Activated naive CD4-positive, alpha-beta T cell treated with anti-CD3 and anti-CD28 coated beads for 36 hours (primary cell): Measurements from ENCODE around the gene SLC9A3. TPM values are rescaled to one million over a fixed set of nuclear protein-coding genes. Genes with fewer than 3 reads are reported as not detected.
A peak's percentile ranks its signal among the peaks of the same experiment; 100 is the strongest.

Experiments used
- CTCF ChIA-PET: fragments of 350-600 bp; sonication (Branson Sonifier 250); formaldehyde crosslinking; loops from one replicate; lab custom pipeline; 2021; ENCODE audit warnings: antibody characterized with exemption; lab: Charles Lee
- DNase-seq: peaks from one replicate; pipeline ENCODE4 v3.0.0-alpha.2; 2020
- H3K27ac Mint-ChIP-seq: one replicate; pipeline ENCODE4 v1.8.0; 2021; ENCODE audit warnings: mild to moderate bottlenecking, mixed read lengths
- H3K27me3 Mint-ChIP-seq: one replicate; pipeline ENCODE4 v1.8.0; 2021; ENCODE audit warnings: low read depth, mixed read lengths
- H3K36me3 Mint-ChIP-seq: one replicate; pipeline ENCODE4 v1.8.0; 2021; ENCODE audit warnings: low read depth, mixed read lengths
- H3K4me1 Mint-ChIP-seq: one replicate; pipeline ENCODE4 v1.8.0; 2021; ENCODE audit warnings: low read depth, mixed read lengths
- H3K4me3 Mint-ChIP-seq: one replicate; pipeline ENCODE4 v1.8.0; 2021; ENCODE audit warnings: mild to moderate bottlenecking, moderate library complexity, mixed read lengths
- H3K9me3 Mint-ChIP-seq: one replicate; pipeline ENCODE4 v1.8.0; 2021; ENCODE audit warnings: mixed read lengths
- intact Hi-C: fragments of 100-400 bp; cut with micrococcal nuclease; formaldehyde crosslinking; loops from one replicate; pipeline ENCODE4 v1.15.1; 2023
- total RNA-seq, 2 experiments: library from RNA; stranded (reverse); gene quantifications; one replicate each; pipeline ENCODE4 v1.2.3, GENCODE V29; 2021

The SLC9A3 gene
- total RNA-seq, 2 experiments from 2014 or later = 1.6 to 2.3 TPM

- peak; percentile 3 for DNase-seq
- Mint-ChIP-seq H3K4me3 (no peak overlapping the region), H3K4me1 (peaks cover 32% of the 10 kb centered on the region), H3K27me3 (no peaks in the 10 kb centered on the region), H3K36me3 (peaks cover 56% of the 10 kb centered on the region), H3K27ac (no peak overlapping the region), H3K9me3 (peaks cover 17% of the 10 kb centered on the region)
- intact Hi-C loops = loop anchor here (2.0 kb wide), 1 partner anchor 25 kb away; no protein-coding TSS in a partner anchor
- CTCF ChIA-PET = interaction anchor here (0.7 to 4.3 kb wide), 11 partner anchors 11 to 260 kb away, joined by 3 to 27 read pairs (median 6); no protein-coding TSS in a partner anchor
Measured at GRCh38 chr5:447501-447900, 76.7 kb downstream of the SLC9A3 start.

GRCh38 chr5:446883-447263 is 77.4 kb downstream of the SLC9A3 start:
- intact Hi-C loops = loop anchor here (2.0 kb wide), 1 partner anchor 26 kb away; no protein-coding TSS in a partner anchor
- H3K9me3 Mint-ChIP-seq = peaks cover 10% of the 10 kb centered on the region
- H3K4me3 Mint-ChIP-seq = no peak overlapping the region
- no peak for DNase-seq
- peaks cover 29% of the 10 kb centered on the region for H3K4me1 Mint-ChIP-seq
- no peak overlapping the region for H3K27ac Mint-ChIP-seq
- no peaks in the 10 kb centered on the region for H3K27me3 Mint-ChIP-seq
- peaks cover 50% of the 10 kb centered on the region for H3K36me3 Mint-ChIP-seq
- CTCF ChIA-PET = interaction anchor here (0.6 to 4.3 kb wide), 18 partner anchors 10 to 728 kb away, joined by 3 to 27 read pairs (median 4); no protein-coding TSS in a partner anchor

DNA sequence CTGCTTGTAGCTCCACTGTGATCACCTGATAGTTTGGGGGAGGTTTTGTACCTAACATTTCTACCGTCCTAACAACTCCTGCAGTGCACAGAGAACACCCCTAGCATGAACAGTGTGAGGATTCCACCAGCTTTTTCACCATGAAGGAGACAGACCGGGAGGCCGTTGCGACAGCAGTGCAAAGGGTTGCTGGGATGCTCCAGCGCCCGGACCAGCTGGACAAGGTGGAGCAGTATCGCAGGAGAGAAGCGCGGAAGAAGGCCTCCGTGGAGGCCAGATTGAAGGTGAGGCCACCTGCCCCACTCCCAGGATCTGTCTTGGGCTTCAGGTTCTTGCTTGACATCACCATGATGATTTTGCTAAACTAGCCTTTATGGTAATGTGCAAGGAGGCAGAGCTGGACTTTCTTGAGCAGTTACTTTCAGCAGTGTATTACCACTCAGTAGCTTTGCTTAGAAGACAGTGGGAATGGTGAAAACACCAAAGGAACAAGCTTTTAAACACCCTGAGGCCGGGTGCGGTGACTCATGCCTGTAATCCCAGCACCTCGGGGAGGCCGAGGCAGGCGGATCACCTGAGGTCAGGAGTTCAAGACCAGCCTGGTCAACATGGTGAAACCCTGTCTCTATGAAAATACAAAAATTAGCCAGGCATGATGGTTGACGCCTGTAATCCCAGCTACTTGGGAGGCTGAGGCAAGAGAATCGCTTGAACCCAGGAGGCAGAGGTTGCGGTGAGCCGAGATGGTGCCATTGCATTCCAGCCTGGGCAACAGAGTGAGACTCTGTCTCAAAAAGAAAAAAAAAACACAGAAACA is 78.0 kb downstream of the SLC9A3 start:
- H3K36me3 Mint-ChIP-seq = peaks cover 45% of the 10 kb centered on the region
- H3K27ac Mint-ChIP-seq = no peak overlapping the region
- CTCF ChIA-PET = interaction anchor here (0.6 to 4.3 kb wide), 22 partner anchors 10 to 729 kb away, joined by 3 to 27 read pairs (median 4); no protein-coding TSS in a partner anchor

GRCh38 chr5:445591-445990 is 78.7 kb downstream of the SLC9A3 start:
- no peak for DNase-seq
- peaks cover 33% of the 10 kb centered on the region for H3K4me1 Mint-ChIP-seq
- H3K4me3 Mint-ChIP-seq = no peak overlapping the region
- intact Hi-C loops = no loop called here
- no peaks in the 10 kb centered on the region for H3K9me3 Mint-ChIP-seq
- no peaks in the 10 kb centered on the region for H3K27me3 Mint-ChIP-seq
- H3K27ac Mint-ChIP-seq = no peak overlapping the region
- H3K36me3 Mint-ChIP-seq = peaks cover 39% of the 10 kb centered on the region
- CTCF ChIA-PET = interaction anchor here (0.6 to 4.3 kb wide), 10 partner anchors 9 to 225 kb away, joined by 3 to 27 read pairs (median 4); no protein-coding TSS in a partner anchor

More for the DNA sequence above, 78.0 kb downstream of the SLC9A3 start:
- DNase-seq = no peak
- H3K27me3 Mint-ChIP-seq = no peaks in the 10 kb centered on the region
- no peak overlapping the region for H3K4me3 Mint-ChIP-seq
- H3K4me1 Mint-ChIP-seq = peaks cover 33% of the 10 kb centered on the region
- H3K9me3 Mint-ChIP-seq = peaks cover 5% of the 10 kb centered on the region
- intact Hi-C loops = loop anchor here (2.0 kb wide), 1 partner anchor 27 kb away; no protein-coding TSS in a partner anchor

- Mint-ChIP-seq H3K4me1 (peaks cover 33% of the 10 kb centered on the region), H3K27ac (peak overlapping the region; percentile 51), H3K4me3 (peak overlapping the region; percentile 95), H3K9me3 (no peaks in the 10 kb centered on the region), H3K36me3 (peaks cover 26% of the 10 kb centered on the region), H3K27me3 (no peaks in the 10 kb centered on the region)
- CTCF ChIA-PET = interaction anchor here (1.4 kb wide), 1 partner anchor 9 kb away, joined by 4 read pairs; no protein-coding TSS in a partner anchor
- intact Hi-C loops = no loop called here
- no peak for DNase-seq
Measured at GRCh38 chr5:444226-444625, 80.0 kb downstream of the SLC9A3 start.

GRCh38 chr5:443239-444151 is 80.8 kb downstream of the SLC9A3 start:
- H3K9me3 Mint-ChIP-seq = no peaks in the 10 kb centered on the region
- H3K27me3 Mint-ChIP-seq = no peaks in the 10 kb centered on the region
- H3K27ac Mint-ChIP-seq = peak overlapping the region; percentile 51
- peak overlapping the region; percentile 95 for H3K4me3 Mint-ChIP-seq
- CTCF ChIA-PET = interaction anchor here (0.6 to 1.4 kb wide), 2 partner anchors 10 to 15 kb away, joined by 3 to 4 read pairs; no protein-coding TSS in a partner anchor
- intact Hi-C loops = loop anchor here (1.0 to 2.0 kb wide), 2 partner anchors 15 to 168 kb away; no protein-coding TSS in a partner anchor
- H3K4me1 Mint-ChIP-seq = peaks cover 31% of the 10 kb centered on the region
- H3K36me3 Mint-ChIP-seq = peaks cover 19% of the 10 kb centered on the region
- peak; percentile 36 for DNase-seq

DNA sequence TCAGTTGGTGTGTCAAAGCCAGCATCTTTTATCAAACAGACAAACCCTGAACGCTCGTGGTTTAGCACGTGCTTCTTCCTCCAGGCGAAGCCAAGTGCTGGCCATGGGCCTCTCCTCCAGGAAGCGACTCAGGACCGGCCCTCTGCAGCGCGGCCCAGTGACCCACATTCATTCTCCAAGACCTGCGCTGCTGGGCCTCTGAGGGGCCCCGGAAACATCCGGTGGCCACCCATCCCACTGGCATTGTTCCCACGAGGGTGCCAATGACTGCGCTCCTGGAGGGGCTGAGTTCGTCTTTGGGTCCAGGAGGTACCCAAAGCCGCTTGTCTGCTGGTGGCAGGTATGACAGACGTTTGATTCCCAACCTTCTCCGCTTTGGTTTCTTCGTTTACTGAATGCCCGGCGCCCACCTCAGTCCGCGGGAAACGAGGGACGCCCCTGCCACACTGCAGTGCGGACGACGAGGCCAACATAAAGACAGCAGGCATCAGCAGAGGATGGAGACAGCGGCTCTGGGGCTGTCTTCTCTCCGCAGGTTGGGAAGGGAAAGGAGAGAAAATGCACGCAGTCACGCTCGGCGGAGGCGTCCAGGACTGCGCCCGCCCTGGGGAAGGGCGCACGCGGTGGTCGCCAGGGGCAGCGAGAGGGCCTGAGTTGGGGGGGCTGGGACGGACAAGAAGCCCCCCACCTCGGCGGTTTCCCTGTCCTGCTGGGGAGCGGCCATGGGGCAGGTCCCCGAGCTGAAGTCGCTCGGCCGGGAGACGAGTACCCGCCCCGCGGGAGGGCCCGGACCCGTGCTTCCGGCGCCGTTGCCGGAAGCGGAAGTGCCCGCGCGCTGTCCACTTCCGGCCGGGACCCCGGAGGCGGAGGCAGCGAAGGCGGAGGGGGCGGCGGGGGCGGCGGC is 81.7 kb downstream of the SLC9A3 start, which contains the start of gene EXOC3:
EXOC3 (plus strand) TSS at position 842 of the 904 bp plus-strand sequence. CDS start 3,030 bp downstream, outside the sequence.
- Mint-ChIP-seq H3K4me1 (peaks cover 29% of the 10 kb centered on the region), H3K4me3 (peak within 1 kb of the TSS; percentile 95), H3K9me3 (no peaks in the 10 kb centered on the region), H3K27me3 (no peaks in the 10 kb centered on the region), H3K36me3 (peaks cover 12% of the 10 kb centered on the region), H3K27ac (peak within 1 kb of the TSS; percentile 87)
- intact Hi-C loops = loop anchor here (1.0 to 2.0 kb wide), 2 partner anchors 16 to 169 kb away; no protein-coding TSS in a partner anchor
- CTCF ChIA-PET = interaction anchor here (0.6 kb wide), 1 partner anchor 14 kb away, joined by 3 read pairs; no protein-coding TSS in a partner anchor
- peak; percentile 71 for DNase-seq

GRCh38 chr5:441996-442334 is 82.3 kb downstream of the SLC9A3 start:
- Mint-ChIP-seq H3K27ac (no peak overlapping the region), H3K36me3 (peaks cover 10% of the 10 kb centered on the region), H3K9me3 (no peaks in the 10 kb centered on the region), H3K27me3 (no peaks in the 10 kb centered on the region), H3K4me3 (peak overlapping the region; percentile 95), H3K4me1 (peaks cover 29% of the 10 kb centered on the region)
- DNase-seq = peak; percentile 4
- CTCF ChIA-PET = no interaction called here
- intact Hi-C loops = loop anchor here (2.0 kb wide), 1 partner anchor 17 kb away; no protein-coding TSS in a partner anchor

- CTCF ChIA-PET = no interaction called here
- intact Hi-C loops = no loop called here
- no peak overlapping the region for H3K27ac Mint-ChIP-seq
- H3K9me3 Mint-ChIP-seq = no peaks in the 10 kb centered on the region
- peaks cover 22% of the 10 kb centered on the region for H3K4me1 Mint-ChIP-seq
- peaks cover 5% of the 10 kb centered on the region for H3K36me3 Mint-ChIP-seq
- H3K27me3 Mint-ChIP-seq = no peaks in the 10 kb centered on the region
- no peak overlapping the region for H3K4me3 Mint-ChIP-seq
- DNase-seq = peak; percentile 1
Measured at GRCh38 chr5:440401-441201, 83.6 kb downstream of the SLC9A3 start.

DNA sequence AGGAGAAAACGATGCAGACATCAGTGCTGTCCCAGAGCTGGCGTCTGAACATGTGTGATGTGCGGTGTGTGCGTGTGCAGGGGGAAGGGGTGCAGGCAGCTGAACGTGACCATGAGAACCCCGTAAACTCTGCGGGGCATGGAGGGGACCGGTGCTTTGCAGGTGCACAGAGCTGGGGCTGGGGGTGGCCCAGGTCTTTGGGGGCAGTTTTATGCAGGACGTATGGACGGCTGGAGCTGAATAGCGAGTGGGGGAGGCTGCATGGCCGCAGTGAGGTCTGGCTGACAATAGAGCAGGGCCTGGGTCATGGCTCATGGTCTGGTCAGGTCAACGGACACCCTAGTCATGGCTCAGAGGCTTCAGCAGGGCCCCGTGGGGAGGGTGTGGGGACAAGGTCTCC is 84.6 kb downstream of the SLC9A3 start:
- Mint-ChIP-seq H3K4me3 (no peak overlapping the region), H3K27me3 (no peaks in the 10 kb centered on the region), H3K9me3 (no peaks in the 10 kb centered on the region), H3K36me3 (peaks cover 2% of the 10 kb centered on the region), H3K27ac (no peak overlapping the region), H3K4me1 (peaks cover 17% of the 10 kb centered on the region)
- DNase-seq = peak; percentile 2
- intact Hi-C loops = no loop called here
- CTCF ChIA-PET = no interaction called here
